GM12878 (cell line): ENCODE results near the gene ANKS1A.

Experiments
- CEBPB ChIP-seq, 2 experiments: fragments of 150-350 bp in 1 of 2; IDR thresholded peaks; 2 replicates each; pipeline ENCODE4 v1.6.1; 2012 to 2014; ENCODE audit warnings: low read depth in 2 of 2, low read length in 2 of 2, borderline replicate concordance in 1 of 2, inconsistent platforms in 1 of 2
- EZH2 ChIP-seq: IDR thresholded peaks from 2 replicates; pipeline ENCODE4 v1.6.1; 2012; ENCODE audit warnings: low read depth, mild to moderate bottlenecking, control low read depth, inconsistent platforms, low read length, borderline replicate concordance; ENCODE audit not compliant: control insufficient read depth
- NR2F1 ChIP-seq: fragments of 450-650 bp; conservative IDR thresholded peaks from 2 replicates; pipeline ENCODE4 v1.6.1; 2017; ENCODE audit warnings: mild to moderate bottlenecking
- REST ChIP-seq: IDR thresholded peaks from 2 replicates; pipeline ENCODE4 v1.6.1; 2012; ENCODE audit warnings: mild to moderate bottlenecking, low read depth, low read length
- TF ChIP-seq, protein P1 (sequence below), 3 experiments: IDR thresholded peaks in 2 of 3; conservative IDR thresholded peaks in 1 of 3; 2 replicates each; pipeline ENCODE4 v1.5.1; 2011; ENCODE audit warnings: low read depth in 3 of 3, low read length in 3 of 3, mild to moderate bottlenecking in 3 of 3, control low read depth in 2 of 3, moderate library complexity in 2 of 3, inconsistent platforms in 1 of 3, mixed read lengths in 1 of 3; ENCODE audit not compliant: control insufficient read depth in 2 of 3, insufficient read depth in 1 of 3; ENCODE audit errors: extremely low read depth in 1 of 3

GRCh38 chr6:34877869-34878485 is 11.1 kb upstream of the ANKS1A start:
- TF ChIP-seq, protein P1, sequence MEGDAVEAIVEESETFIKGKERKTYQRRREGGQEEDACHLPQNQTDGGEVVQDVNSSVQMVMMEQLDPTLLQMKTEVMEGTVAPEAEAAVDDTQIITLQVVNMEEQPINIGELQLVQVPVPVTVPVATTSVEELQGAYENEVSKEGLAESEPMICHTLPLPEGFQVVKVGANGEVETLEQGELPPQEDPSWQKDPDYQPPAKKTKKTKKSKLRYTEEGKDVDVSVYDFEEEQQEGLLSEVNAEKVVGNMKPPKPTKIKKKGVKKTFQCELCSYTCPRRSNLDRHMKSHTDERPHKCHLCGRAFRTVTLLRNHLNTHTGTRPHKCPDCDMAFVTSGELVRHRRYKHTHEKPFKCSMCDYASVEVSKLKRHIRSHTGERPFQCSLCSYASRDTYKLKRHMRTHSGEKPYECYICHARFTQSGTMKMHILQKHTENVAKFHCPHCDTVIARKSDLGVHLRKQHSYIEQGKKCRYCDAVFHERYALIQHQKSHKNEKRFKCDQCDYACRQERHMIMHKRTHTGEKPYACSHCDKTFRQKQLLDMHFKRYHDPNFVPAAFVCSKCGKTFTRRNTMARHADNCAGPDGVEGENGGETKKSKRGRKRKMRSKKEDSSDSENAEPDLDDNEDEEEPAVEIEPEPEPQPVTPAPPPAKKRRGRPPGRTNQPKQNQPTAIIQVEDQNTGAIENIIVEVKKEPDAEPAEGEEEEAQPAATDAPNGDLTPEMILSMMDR (IDR thresholded peaks at IDR 0.05 in 2 of 3, conservative IDR thresholded peaks at IDR 0.05 in 1 of 3; ENCODE audit: control insufficient read depth in 2 of 3, extremely low read depth in 1 of 3, insufficient read depth in 1 of 3, low read depth in 3 of 3, low read length in 3 of 3): no peak
- no peak for TF ChIP-seq REST
- TF ChIP-seq CEBPB (IDR thresholded peaks at IDR 0.05; ENCODE audit: borderline replicate concordance in 1 of 2, low read depth in 2 of 2, low read length in 2 of 2): no peak
- TF ChIP-seq EZH2: no peak
- no peak for TF ChIP-seq NR2F1
